ENCODE measurements around the gene SETD5.

Gene SETD5

GRCh38 chr3:9397332-9397905 lies at the start of gene SETD5:
TSS of gene SETD5 (plus strand) at chr3:9397615. CDS start at chr3:9428939, 31,324 bp downstream.
- peak; percentile 91 to 97 for DNase-seq

GRCh38 chr3:9347887-9348286 lies 49.5 kb upstream of the SETD5 start:
- DNase-seq = no peak

- DNase-seq = no peak
Measured at GRCh38 chr3:9349321-9350117, 47.9 kb upstream of the SETD5 start.

- DNase-seq = no peak
Measured at GRCh38 chr3:9351709-9352126, 45.7 kb upstream of the SETD5 start.

GRCh38 chr3:9352917-9353752 lies 44.3 kb upstream of the SETD5 start:
- DNase-seq = peak; percentile 9 to 64

GRCh38 chr3:9361691-9362388 lies 35.6 kb upstream of the SETD5 start:
- DNase-seq = no peak

- peak; percentile 84 to 93 for DNase-seq
Measured at GRCh38 chr3:9362731-9363530, 34.5 kb upstream of the SETD5 start, which contains the start of gene THUMPD3. TSS of gene THUMPD3 (plus strand) at chr3:9363054. CDS start at chr3:9365069, 2,015 bp downstream.

- no peak for DNase-seq
Measured at GRCh38 chr3:9369508-9369907, 27.9 kb upstream of the SETD5 start.

- no peak for DNase-seq
Measured at GRCh38 chr3:9373465-9373864, 23.9 kb upstream of the SETD5 start.

GRCh38 chr3:9377981-9378380 lies 19.4 kb upstream of the SETD5 start:
- DNase-seq = no peak

GRCh38 chr3:9379327-9379726 lies 18.1 kb upstream of the SETD5 start:
- no peak for DNase-seq

- DNase-seq = no peak
Measured at GRCh38 chr3:9380014-9380413, 17.4 kb upstream of the SETD5 start.

GRCh38 chr3:9384141-9384828 lies 13.1 kb upstream of the SETD5 start:
- DNase-seq = no peak

GRCh38 chr3:9385187-9386077 lies 12.0 kb upstream of the SETD5 start:
- DNase-seq = no peak

- DNase-seq = no peak
Measured at GRCh38 chr3:9386078-9386459, 11.3 kb upstream of the SETD5 start.

GRCh38 chr3:9386501-9387321 lies 10.7 kb upstream of the SETD5 start:
- DNase-seq = no peak

- DNase-seq = no peak
Measured at GRCh38 chr3:9387322-9387655, 10.1 kb upstream of the SETD5 start.

GRCh38 chr3:9388142-9388541 lies 9.3 kb upstream of the SETD5 start:
- no peak for DNase-seq

GRCh38 chr3:9388562-9389272 lies 8.7 kb upstream of the SETD5 start:
- DNase-seq = no peak
